HG03139 (cell line): ENCODE results near the gene SIRPB2.

ENCODE experiments used
- ATAC-seq: cut with Tn5 transposase; IDR thresholded peaks from one replicate; pipeline ENCODE4 v1.9.1; 2021; ENCODE audit not compliant: unreplicated experiment

SIRPB2 gene

GRCh38 chr20:1473246-1474220 is 17.7 kb downstream of the SIRPB2 start:
- ATAC-seq: no peak

GRCh38 chr20:1472556-1473245 is 18.5 kb downstream of the SIRPB2 start:
- no peak for ATAC-seq

GRCh38 chr20:1471242-1471641 is 20.0 kb downstream of the SIRPB2 start:
- ATAC-seq: no peak

DNA sequence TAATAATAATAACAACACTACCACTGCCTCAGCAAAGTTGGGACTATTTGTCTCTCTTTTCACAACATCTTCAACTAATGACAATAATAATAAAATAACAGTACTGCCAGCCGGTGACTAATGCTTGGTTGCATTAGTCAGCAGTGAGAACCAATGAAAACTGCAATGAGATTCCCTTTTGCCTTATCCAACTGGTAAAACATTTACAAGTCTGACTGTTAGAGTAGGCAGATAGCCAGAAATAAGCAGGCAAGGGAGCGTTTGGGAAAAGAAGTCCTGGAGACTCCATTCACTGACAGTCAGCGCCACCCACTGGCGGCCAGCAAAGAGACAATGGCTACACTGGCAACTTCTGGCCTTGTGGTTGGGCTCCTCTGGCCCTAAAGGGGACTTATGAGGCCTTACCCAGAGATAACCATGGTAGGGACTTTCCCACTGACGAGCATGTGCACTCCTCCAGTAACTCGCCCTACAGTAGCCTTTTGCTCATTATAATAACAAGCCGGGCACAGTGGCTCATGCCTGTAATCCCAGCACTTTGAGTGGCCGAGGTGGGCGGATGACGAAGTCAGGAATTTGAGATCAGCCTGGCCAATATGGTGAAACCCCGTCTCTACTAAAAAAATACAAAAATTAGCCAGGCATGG is 21.2 kb downstream of the SIRPB2 start:
- no peak for ATAC-seq

GRCh38 chr20:1469306-1469905 is 21.8 kb downstream of the SIRPB2 start:
- no peak for ATAC-seq

GRCh38 chr20:1468117-1468624 is 23.0 kb downstream of the SIRPB2 start:
- no peak for ATAC-seq

- no peak for ATAC-seq
Measured at GRCh38 chr20:1467355-1468116, 23.7 kb downstream of the SIRPB2 start.

- ATAC-seq: no peak
Measured at GRCh38 chr20:1467082-1467354, 24.2 kb downstream of the SIRPB2 start.

- ATAC-seq: peak; percentile 83
Measured at GRCh38 chr20:1466211-1467081, 24.8 kb downstream of the SIRPB2 start, which contains the start of gene NSFL1C. TSS of gene NSFL1C (minus strand) at chr20:1466849. CDS start at chr20:1466824, 25 bp downstream.

DNA sequence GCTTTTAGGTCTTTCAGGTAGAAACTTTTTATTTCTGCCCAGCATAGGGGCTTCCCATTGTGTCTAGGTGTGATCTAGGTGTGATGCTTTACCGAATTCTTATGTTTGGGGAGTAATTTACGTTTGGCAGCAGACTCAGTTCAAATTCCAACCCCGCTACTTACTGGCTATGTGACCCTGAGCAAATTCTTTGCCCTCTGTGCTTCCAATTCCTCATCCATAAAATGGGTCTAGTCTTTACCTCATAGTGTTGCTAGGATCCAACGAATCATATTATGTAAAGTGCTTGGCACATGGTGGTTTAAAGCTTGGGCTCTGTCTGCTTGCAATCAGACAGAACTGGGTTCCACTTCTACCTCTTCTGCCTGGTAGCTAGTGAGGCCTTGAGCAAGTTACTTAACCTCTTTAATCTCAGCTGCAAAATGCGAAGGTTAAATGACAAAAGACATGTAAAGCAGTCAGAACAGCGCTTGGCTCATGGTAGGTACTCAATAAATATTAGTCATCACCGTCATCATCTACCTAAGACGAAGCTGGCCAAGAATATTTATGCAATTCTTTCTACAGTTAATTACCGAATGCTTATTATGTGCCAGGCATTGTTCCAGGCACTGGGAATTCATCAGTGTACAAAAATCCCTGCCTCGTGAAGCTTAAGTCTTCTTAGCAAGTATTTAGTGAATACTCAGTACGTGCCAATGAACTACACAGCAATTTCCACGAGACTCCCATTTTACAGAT is 25.6 kb downstream of the SIRPB2 start:
- no peak for ATAC-seq

DNA sequence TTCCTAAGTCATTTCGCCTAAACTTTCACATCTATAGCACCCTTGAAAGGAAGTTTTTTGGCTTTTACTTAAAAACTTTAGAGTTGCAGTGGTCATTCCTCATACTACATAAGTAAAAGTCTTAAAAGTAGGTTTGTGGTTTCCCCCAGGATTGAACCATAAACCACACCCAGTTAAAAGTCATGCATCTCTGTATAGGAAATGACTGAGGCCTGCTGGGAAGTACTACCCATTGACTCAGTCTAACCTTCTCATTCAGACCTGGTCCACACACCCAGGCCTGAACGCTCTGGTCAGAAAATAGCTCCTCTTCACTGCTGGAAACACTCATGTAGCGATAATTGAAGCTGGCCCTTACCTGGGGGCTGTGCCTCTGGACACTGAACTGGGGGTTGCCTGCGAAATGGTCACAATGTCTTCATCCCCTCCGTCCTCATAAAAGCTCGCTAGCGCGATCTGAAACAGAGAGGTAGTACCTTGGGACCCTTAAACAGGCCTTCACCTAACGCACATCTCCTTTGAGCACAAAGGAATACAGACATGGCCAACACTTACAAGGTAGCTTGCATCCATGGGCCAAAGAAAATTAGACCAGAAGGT is 27.1 kb downstream of the SIRPB2 start:
- no peak for ATAC-seq

DNA sequence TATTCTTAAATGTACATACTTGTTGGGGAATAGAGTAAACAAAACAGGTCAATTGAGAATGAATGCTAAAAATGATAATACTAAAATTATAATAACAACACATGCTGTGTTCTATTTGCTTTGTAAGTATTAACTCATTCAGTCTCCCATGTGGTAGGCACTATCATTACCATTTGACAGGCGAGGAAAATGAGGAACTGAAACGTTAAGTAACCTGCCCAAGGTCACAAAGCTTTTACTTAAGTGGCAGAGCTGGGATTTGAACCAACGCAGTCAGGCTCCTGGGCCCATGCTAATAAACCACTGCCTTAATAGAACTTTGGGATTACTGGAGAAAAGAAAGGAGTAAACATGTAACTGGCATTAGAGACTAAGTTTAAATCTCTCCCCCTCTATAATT is 28.4 kb downstream of the SIRPB2 start:
- ATAC-seq: no peak

- ATAC-seq: no peak
Measured at GRCh38 chr20:1462001-1462400, 29.2 kb downstream of the SIRPB2 start.

GRCh38 chr20:1460275-1460674 is 30.9 kb downstream of the SIRPB2 start:
- ATAC-seq: no peak

- no peak for ATAC-seq
Measured at GRCh38 chr20:1457992-1458391, 33.2 kb downstream of the SIRPB2 start.

- no peak for ATAC-seq
Measured at GRCh38 chr20:1456300-1456699, 34.9 kb downstream of the SIRPB2 start.

DNA sequence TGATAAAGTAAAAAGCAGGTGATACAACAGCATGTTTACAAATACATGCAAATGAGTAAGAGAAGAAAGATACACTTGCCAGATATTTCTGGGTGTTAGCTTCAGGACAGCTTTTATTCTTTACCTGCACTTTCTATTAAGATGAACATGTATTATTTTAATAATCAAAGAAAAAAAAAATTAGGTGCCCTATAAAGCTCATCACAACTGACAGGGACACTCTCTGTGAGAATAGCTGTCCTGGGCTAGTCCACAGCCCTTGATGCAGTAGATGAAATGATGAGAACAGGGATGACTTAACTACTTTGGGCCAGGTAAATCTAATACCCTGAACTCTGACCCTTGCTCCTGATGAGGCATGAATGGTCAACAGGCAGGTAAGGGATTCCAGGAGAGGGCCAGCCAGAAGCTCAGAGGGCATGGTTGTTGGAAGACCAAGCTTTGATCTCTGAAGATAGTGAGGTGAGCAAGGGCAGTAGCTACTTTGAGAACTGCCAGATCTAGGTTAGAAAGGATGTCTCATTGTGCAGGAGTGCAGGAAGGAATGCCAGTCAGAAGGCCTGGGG is 40.2 kb downstream of the SIRPB2 start:
- no peak for ATAC-seq

- no peak for ATAC-seq
Measured at GRCh38 chr20:1449370-1449769, 41.9 kb downstream of the SIRPB2 start.
